PC-3 (cell line): Measurements from ENCODE around the gene LBP. TPM values are rescaled to one million over a fixed set of nuclear protein-coding genes. Genes with fewer than 3 reads are reported as not detected.

ENCODE experiments used
- ATAC-seq: fragments of 200-7000 bp; cut with Tn5 transposase; 2 replicates; pipeline ENCODE4 v1.9.1; 2020; ENCODE audit warnings: mild to moderate bottlenecking, moderate library complexity
- BruUV-seq: library from RNA; stranded (reverse); fragments of 400-500 nt; replicated peaks from 2 replicates; lab custom pipeline; 2021; lab: Mats Ljungman, UMichigan
- CTCF ChIA-PET: fragments of 300-600 bp; sonication (Branson Sonifier 250); formaldehyde crosslinking; loops from one replicate; lab custom pipeline; 2022; ENCODE audit warnings: antibody characterized with exemption; lab: Charles Lee
- POLR2A ChIA-PET: fragments of 300-600 bp; sonication (Branson Sonifier 250); formaldehyde crosslinking; loops from one replicate; lab custom pipeline; 2022; ENCODE audit warnings: antibody characterized with exemption; ENCODE audit not compliant: unreplicated experiment; lab: Charles Lee
- DNase-seq: peaks from one replicate; pipeline ENCODE4 v3.0.0-alpha.2; 2015
- H2AFZ ChIP-seq: fragments of 300-600 bp; sonication (generic); 2 replicates; pipeline ENCODE4 v1.6.0; 2016; ENCODE audit warnings: antibody characterized with exemption, low read length
- H3F3A ChIP-seq: fragments of 300-600 bp; sonication (generic); one replicate; pipeline ENCODE4 v1.6.0; 2017; ENCODE audit warnings: antibody characterized with exemption, low read length, control low read depth, mild to moderate bottlenecking; ENCODE audit not compliant: unreplicated experiment
- H3K27ac ChIP-seq: fragments of 300-600 bp; sonication (generic); 2 replicates; pipeline ENCODE4 v1.5.1; 2016; ENCODE audit warnings: mild to moderate bottlenecking, low read length
- H3K27me3 ChIP-seq: fragments of 300-600 bp; sonication (generic); 2 replicates; pipeline ENCODE4 v1.6.1; 2016; ENCODE audit warnings: low read length, mixed read lengths
- H3K36me3 ChIP-seq: fragments of 300-600 bp; sonication (generic); 2 replicates; pipeline ENCODE4 v1.6.1; 2016; ENCODE audit warnings: low read depth, mixed run types, low read length, mixed read lengths
- H3K4me1 ChIP-seq: fragments of 300-600 bp; sonication (generic); 2 replicates; pipeline ENCODE4 v1.5.1; 2016; ENCODE audit warnings: low read length; ENCODE audit not compliant: insufficient read depth
- H3K4me2 ChIP-seq: fragments of 300-600 bp; sonication (generic); 2 replicates; pipeline ENCODE4 v1.6.0; 2016; ENCODE audit warnings: low read length
- H3K4me3 ChIP-seq: fragments of 300-600 bp; sonication (generic); 2 replicates; pipeline ENCODE4 v1.5.1; 2016; ENCODE audit warnings: mild to moderate bottlenecking, low read length, mixed read lengths
- H3K79me2 ChIP-seq: fragments of 300-600 bp; sonication (generic); 2 replicates; pipeline ENCODE4 v1.6.1; 2017; ENCODE audit warnings: low read length, mixed read lengths
- H3K9ac ChIP-seq: fragments of 300-600 bp; sonication (generic); 2 replicates; pipeline ENCODE4 v1.6.0; 2016; ENCODE audit warnings: mild to moderate bottlenecking, low read length
- H3K9me2 ChIP-seq: fragments of 300-600 bp; sonication (generic); replicated peaks from 2 replicates; pipeline ENCODE4 v1.6.1; 2016; ENCODE audit warnings: mixed run types, low read length, mixed read lengths
- H3K9me3 ChIP-seq: fragments of 300-600 bp; sonication (generic); 2 replicates; pipeline ENCODE4 v1.6.1; 2016; ENCODE audit warnings: low read length, mixed read lengths
- H4K20me1 ChIP-seq: fragments of 300-600 bp; sonication (generic); 2 replicates; pipeline ENCODE4 v1.6.1; 2016; ENCODE audit warnings: low read length, mixed read lengths
- CTCF ChIP-seq: fragments of 300-600 bp; sonication (generic); conservative IDR thresholded peaks from 2 replicates; pipeline ENCODE4 v1.5.1; 2017; ENCODE audit warnings: antibody characterized with exemption, low read depth, mild to moderate bottlenecking, low read length
- EZH2 ChIP-seq: fragments of 300-600 bp; sonication (generic); IDR thresholded peaks from one replicate; pipeline ENCODE4 v1.6.1; 2017; ENCODE audit warnings: antibody characterized with exemption, mild to moderate bottlenecking, low read length; ENCODE audit not compliant: unreplicated experiment
- EZH2phosphoT487 ChIP-seq: fragments of 300-600 bp; sonication (generic); IDR thresholded peaks from 2 replicates; pipeline ENCODE4 v1.6.1; 2018; ENCODE audit warnings: mild to moderate bottlenecking, antibody characterized with exemption, low read length, borderline replicate concordance
- intact Hi-C: fragments of 100-400 bp; cut with micrococcal nuclease; formaldehyde crosslinking; loops from 2 replicates; pipeline ENCODE4 v1.9.0; 2023
- total RNA-seq: library from RNA; depleted of rRNA; stranded (reverse); fragments of >200 nt; gene quantifications from 2 replicates; pipeline ENCODE4 v1.2.3, GENCODE V29; 2014

LBP gene
- total RNA-seq, 1 experiment from 2014 or later, result not detected

GRCh38 chr20:38339997-38340396, 6.3 kb upstream of the LBP start:
- ChIA-PET POLR2A (no interaction called here), CTCF (interaction anchor here (1.5 kb wide), 1 partner anchor 69 kb away, joined by 9 read pairs; no protein-coding TSS in a partner anchor)
- Histone ChIP-seq H2AFZ (no peak overlapping the region), H3K4me1 (no peaks in the 10 kb centered on the region), H3K79me2 (no peaks in the 10 kb centered on the region), H3K4me2 (no peak overlapping the region), H3K36me3 (no peaks in the 10 kb centered on the region), H3K9ac (no peak overlapping the region), H3K27ac (no peak overlapping the region), H3K9me3 (peaks cover 4% of the 10 kb centered on the region; the same call in 1 of the 2 replicates), H3K4me3 (no peak overlapping the region), H3K27me3 (no peaks in the 10 kb centered on the region), H3K9me2 (no peaks in the 10 kb centered on the region), H3F3A (no peaks in the 10 kb centered on the region), H4K20me1 (no peaks in the 10 kb centered on the region)
- ATAC-seq (no peak), DNase-seq (no peak)
- TF ChIP-seq CTCF, result no peak
- TF ChIP-seq EZH2phosphoT487, result no peak
- no peak for TF ChIP-seq EZH2
- intact Hi-C loops, result loop anchor here (1.0 kb wide), 1 partner anchor 68 kb away; no protein-coding TSS in a partner anchor
- no TSS peak for BruUV-seq

- ChIA-PET CTCF (no interaction called here), POLR2A (no interaction called here)
- Histone ChIP-seq H3K4me2 (no peak overlapping the region), H3K4me3 (no peak overlapping the region), H4K20me1 (no peaks in the 10 kb centered on the region), H3K27me3 (no peaks in the 10 kb centered on the region), H3K27ac (no peak overlapping the region), H3K36me3 (no peaks in the 10 kb centered on the region), H3K9me3 (peaks cover 4% of the 10 kb centered on the region; the same call in 1 of the 2 replicates), H3K4me1 (no peaks in the 10 kb centered on the region), H2AFZ (no peak overlapping the region), H3K9ac (no peak overlapping the region), H3K79me2 (no peaks in the 10 kb centered on the region), H3K9me2 (no peaks in the 10 kb centered on the region), H3F3A (no peaks in the 10 kb centered on the region)
- intact Hi-C loops, result no loop called here
- no TSS peak for BruUV-seq
- DNase-seq, result no peak
- no peak for ATAC-seq
- TF ChIP-seq CTCF (no peak), EZH2 (no peak), EZH2phosphoT487 (no peak)
Measured at GRCh38 chr20:38340693-38341092, 5.6 kb upstream of the LBP start.

- POLR2A ChIA-PET, result no interaction called here
- intact Hi-C loops, result no loop called here
- CTCF ChIA-PET, result no interaction called here
Measured at GRCh38 chr20:38342216-38342615, 4.1 kb upstream of the LBP start.

More at GRCh38 chr20:38342216-38342615, 4.1 kb upstream of the LBP start:
- DNase-seq, result no peak
- Histone ChIP-seq H4K20me1 (no peaks in the 10 kb centered on the region), H3K79me2 (no peaks in the 10 kb centered on the region), H3K9me2 (no peaks in the 10 kb centered on the region), H3K9me3 (peaks cover 4% of the 10 kb centered on the region; the same call in 1 of the 2 replicates), H2AFZ (no peak overlapping the region), H3K4me2 (no peak overlapping the region), H3K36me3 (no peaks in the 10 kb centered on the region), H3K27ac (no peak overlapping the region), H3K4me1 (no peaks in the 10 kb centered on the region), H3K27me3 (no peaks in the 10 kb centered on the region), H3K9ac (no peak overlapping the region), H3F3A (no peaks in the 10 kb centered on the region), H3K4me3 (no peak overlapping the region)
- no peak for ATAC-seq
- BruUV-seq, result no TSS peak
- TF ChIP-seq EZH2 (no peak), EZH2phosphoT487 (no peak), CTCF (no peak)
